Measurements from ENCODE around the gene SLC17A7. TPM values are rescaled to one million over a fixed set of nuclear protein-coding genes. Genes with fewer than 3 reads are reported as not detected.
A peak's percentile ranks its signal among the peaks of the same experiment; 100 is the strongest.

Gene SLC17A7
- total and polyA plus RNA-seq, 2 of the 8 experiments (the other 6 are each of a cell fraction or from before 2014, with no cell fraction given): 2.7 to 3.0 TPM

- TF ChIP-seq CHD7 (IDR thresholded peaks at IDR 0.05; ENCODE audit: insufficient replicate concordance, low read length) (no peak), ATF2 (IDR thresholded peaks at IDR 0.05; ENCODE audit: low read length) (no peak), CBX8 (IDR thresholded peaks at IDR 0.05; ENCODE audit: borderline replicate concordance, low read depth, low read length) (no peak), TAF1 (IDR thresholded peaks at IDR 0.05; ENCODE audit: low read depth, low read length) (0 out of 2 replicates have a peak, but pooled peaks have one; percentile 43), MAX (IDR thresholded peaks at IDR 0.05) (peak; percentile 67), SUZ12 (IDR thresholded peaks at IDR 0.05; ENCODE audit: low read length) (peak; percentile 53; the same call in 1 of the 2 replicates)
These were observed 8.9 kb downstream of the SLC17A7 start (continued) for GRCh38 chr19:49432141-49433073.
